AML-193 (cell line): ENCODE measurements around the gene SPEG.
"Not testable (repeated sequence)": the region's sequence is repeated elsewhere in the genome, so short reads cannot be mapped to it uniquely, and the experiment has no call there.

Experiments used
- DNase-seq, 2 experiments: peaks; one replicate each; lab custom pipeline; 2025; lab: John Stamatoyannopoulos, UW

SPEG gene

GRCh38 chr2:219404954-219405353 lies 29.7 kb upstream of the SPEG start:
- no peak for DNase-seq

GRCh38 chr2:219405451-219405850 lies 29.2 kb upstream of the SPEG start:
- DNase-seq, result no peak

DNA sequence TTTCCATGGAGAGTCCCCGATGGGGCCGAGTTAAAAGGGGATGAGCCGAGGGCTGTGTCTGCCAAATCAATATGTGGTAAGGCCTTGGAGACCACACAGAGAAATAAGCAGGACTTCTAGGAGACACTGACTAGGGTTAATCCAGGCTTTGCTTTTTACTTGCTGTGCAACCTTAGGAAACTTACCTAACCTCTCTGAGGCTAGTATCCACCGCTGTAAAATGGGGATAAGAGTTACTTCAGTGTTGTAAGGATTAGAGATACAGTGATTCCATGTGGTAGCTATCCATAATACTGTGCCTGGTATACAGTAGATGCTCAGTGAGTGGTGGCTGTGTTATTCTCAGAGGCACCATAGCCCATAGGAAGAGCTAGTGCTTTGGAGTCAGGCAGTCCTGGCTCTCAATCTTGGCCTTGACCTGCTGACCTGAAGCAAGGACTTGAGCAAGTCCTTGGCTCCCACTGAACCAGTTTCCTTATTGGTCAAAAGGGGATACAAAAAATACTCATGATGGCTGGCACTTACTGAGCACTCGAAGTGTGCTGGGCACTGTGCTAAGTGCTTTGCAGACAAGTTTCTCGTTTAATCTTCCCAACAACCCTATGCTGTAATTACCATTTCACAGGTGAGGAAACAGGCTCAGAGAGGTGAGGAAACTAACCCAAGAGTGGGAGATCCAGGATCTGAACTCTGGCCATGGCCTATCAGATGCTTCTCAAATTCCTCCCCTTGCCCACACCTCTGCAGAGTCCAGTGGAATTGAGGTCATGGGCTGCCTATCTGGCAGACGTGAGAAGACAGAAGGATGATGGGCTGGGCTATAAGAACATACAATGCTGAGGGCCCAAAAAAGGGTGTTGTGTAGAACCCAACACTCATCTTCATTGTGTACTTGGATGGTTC lies 28.4 kb upstream of the SPEG start:
- DNase-seq, result no peak

DNA sequence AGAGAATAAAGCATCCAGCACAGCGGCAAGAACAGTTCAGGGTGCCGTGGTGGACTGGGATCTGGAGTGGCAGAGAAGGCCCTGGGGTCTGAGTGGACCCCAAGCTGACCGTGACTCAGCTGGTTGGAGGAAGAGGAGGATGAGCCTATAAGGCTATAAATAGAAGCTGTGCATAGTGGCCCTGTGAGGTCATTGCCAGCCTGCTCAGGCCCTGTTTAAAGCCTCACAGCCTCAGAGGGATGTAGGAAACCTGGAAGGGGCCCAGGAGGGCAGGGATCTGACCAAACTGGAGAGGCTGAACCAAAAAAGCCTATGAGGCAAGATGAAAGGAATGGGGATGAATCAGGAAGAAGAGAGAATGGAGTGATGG lies 27.8 kb upstream of the SPEG start:
- DNase-seq, result no peak

DNA sequence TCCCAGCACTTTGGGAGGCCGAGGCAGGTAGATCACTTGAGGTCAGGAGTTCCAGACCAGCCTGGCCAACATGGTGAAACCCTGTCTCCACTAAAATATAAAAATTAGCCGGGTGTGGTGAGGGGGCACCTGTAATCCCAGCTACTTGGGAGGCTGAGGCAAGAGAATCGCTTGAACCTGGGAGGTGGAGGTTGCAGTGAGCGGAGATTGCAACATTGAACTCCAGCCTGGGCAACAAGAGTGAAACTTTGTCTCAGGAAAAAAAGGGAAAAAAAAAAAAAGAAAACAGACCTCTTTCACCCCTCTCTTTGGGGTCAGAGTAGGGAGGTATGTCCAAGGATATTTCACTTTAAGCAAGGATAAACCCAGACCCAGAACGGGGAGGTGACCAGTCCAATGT lies 27.3 kb upstream of the SPEG start:
- not testable (repeated sequence) for DNase-seq

DNA sequence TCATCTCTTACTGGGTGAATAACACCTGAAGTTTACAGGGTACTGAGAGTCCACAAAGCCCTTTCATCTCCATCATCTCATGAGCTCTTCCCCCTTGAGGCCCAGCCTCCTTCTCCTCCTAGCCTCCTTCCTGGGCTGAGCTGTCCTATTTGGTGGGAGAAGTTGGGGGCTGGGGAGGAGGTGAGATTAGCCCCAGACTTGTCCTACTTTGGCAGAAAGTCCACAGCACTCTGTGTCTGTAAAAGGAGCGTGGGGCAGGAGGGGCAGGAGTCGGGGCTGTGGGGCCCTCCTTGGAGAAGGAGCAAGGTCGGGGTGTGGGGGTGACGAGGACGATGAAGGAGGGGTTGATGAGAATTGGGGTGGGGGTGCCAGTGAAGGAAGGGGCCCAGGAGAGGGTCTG lies 26.4 kb upstream of the SPEG start:
- DNase-seq, result no peak

DNA sequence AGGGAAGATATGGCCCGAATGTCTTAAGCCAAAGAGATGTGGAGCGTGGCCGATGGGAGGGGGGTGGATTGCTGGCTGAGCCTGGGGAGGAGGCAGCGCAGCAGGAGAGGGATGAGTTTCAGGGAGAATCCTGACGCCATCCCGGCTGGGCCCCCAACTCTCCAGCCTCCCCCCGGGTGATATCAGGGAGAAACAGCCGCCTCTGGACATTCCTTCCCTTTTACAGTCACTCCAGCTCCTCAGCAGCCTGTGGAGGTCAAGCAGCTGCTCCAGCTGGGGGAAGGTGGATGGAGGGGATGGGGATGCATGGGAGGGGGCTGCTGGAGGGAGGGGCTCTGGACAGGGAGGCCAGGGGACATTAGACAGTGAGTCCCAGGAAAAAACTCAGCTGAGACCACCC lies 26.0 kb upstream of the SPEG start:
- no peak for DNase-seq

- no peak for DNase-seq
Observed at GRCh38 chr2:219409619-219410018, 25.0 kb upstream of the SPEG start.

DNA sequence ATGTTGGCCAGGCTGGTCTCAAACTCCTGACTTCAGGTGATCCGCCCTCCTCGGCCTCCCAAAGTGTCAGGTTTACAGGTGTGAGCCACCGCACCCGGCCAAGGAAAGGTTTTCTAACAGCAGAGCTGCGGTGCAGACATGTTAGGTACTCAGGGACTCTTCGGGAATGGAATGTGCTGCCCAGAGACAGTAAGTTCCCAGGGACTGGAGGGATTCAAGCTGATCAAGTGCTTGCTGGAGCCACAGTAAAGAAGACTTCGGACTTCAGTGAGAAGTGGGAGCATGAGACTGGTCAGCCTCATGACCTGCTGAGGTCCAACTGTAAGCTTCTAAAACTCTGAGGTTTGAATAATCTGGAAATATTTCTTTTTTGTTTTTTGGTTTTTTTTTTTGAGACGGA lies 24.3 kb upstream of the SPEG start:
- no peak for DNase-seq

DNA sequence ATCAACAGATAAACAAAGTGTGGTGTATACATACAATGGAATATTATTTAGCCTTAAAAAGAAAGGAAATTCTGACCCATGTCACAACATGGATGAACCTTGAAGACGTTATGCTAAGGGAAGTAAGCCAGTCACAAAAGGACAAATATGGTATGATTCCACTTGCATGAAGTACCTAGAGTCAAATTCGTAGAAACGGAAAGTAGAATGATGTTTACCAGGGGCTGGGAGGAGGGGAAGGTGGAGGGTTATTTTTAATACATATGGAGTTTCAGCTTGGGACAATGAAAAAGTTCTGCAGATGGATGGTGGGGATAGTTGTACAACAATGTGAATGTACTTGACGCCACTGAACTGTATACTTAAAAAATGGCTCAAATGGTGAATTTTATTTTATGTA lies 19.8 kb upstream of the SPEG start:
- no peak for DNase-seq

GRCh38 chr2:219415580-219416234 lies 18.9 kb upstream of the SPEG start:
- no peak for DNase-seq

DNA sequence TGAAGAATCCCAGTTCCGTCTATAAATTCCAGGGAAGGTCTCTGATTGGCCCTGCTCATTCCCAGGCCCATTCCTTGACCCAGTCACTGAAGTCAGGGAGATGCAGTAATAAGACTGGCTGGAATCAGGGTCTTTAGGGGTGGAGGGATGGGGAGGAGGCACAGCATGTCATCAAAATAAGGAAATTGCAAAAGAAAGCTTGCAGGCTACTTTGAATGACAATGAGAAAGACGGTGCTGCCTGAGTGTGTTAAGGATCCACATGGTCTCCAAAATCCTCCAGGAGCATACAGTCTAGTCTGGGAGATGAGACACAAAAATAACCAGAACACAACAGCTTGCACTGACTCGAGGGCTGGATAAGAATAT lies 18.4 kb upstream of the SPEG start:
- no peak for DNase-seq

GRCh38 chr2:219416938-219417337 lies 17.7 kb upstream of the SPEG start:
- no peak for DNase-seq

DNA sequence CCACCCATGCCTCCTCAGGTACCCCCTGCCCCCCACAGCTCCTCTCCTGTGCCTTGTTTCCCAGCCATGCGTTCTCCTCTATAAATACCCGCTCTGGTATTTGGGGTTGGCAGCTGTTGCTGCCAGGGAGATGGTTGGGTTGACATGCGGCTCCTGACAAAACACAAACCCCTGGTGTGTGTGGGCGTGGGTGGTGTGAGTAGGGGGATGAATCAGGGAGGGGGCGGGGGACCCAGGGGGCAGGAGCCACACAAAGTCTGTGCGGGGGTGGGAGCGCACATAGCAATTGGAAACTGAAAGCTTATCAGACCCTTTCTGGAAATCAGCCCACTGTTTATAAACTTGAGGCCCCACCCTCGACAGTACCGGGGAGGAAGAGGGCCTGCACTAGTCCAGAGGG lies 17.3 kb upstream of the SPEG start:
- DNase-seq, result no peak

DNA sequence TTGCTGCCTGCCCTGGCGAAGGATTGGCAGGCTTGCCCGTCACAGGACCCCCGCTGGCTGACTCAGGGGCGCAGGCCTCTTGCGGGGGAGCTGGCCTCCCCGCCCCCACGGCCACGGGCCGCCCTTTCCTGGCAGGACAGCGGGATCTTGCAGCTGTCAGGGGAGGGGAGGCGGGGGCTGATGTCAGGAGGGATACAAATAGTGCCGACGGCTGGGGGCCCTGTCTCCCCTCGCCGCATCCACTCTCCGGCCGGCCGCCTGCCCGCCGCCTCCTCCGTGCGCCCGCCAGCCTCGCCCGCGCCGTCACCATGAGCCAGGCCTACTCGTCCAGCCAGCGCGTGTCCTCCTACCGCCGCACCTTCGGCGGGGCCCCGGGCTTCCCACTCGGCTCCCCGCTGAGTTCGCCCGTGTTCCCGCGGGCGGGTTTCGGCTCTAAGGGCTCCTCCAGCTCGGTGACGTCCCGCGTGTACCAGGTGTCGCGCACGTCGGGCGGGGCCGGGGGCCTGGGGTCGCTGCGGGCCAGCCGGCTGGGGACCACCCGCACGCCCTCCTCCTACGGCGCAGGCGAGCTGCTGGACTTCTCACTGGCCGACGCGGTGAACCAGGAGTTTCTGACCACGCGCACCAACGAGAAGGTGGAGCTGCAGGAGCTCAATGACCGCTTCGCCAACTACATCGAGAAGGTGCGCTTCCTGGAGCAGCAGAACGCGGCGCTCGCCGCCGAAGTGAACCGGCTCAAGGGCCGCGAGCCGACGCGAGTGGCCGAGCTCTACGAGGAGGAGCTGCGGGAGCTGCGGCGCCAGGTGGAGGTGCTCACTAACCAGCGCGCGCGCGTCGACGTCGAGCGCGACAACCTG lies 16.3 kb upstream of the SPEG start, which contains the start of gene DES:
DES (plus strand) TSS at position 223 of the 857 bp plus-strand sequence; CDS start at position 309, 86 bp downstream.
- DNase-seq, result no peak

DNA sequence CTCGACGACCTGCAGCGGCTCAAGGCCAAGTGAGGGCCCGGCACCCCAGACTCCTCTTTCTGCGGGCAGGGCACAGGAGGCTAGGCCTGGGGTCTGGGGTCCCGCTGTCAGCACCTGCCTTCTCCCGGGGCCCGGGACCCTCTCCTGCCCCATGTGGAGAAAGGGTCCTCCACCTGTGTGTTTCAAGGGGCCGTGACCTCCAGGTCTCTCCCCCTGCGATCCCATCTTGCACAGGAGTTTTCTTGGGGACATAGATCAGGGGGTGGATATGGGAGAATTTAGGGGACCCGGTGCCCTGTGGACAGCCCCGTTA lies 15.7 kb upstream of the SPEG start:
- DNase-seq, result no peak

DNA sequence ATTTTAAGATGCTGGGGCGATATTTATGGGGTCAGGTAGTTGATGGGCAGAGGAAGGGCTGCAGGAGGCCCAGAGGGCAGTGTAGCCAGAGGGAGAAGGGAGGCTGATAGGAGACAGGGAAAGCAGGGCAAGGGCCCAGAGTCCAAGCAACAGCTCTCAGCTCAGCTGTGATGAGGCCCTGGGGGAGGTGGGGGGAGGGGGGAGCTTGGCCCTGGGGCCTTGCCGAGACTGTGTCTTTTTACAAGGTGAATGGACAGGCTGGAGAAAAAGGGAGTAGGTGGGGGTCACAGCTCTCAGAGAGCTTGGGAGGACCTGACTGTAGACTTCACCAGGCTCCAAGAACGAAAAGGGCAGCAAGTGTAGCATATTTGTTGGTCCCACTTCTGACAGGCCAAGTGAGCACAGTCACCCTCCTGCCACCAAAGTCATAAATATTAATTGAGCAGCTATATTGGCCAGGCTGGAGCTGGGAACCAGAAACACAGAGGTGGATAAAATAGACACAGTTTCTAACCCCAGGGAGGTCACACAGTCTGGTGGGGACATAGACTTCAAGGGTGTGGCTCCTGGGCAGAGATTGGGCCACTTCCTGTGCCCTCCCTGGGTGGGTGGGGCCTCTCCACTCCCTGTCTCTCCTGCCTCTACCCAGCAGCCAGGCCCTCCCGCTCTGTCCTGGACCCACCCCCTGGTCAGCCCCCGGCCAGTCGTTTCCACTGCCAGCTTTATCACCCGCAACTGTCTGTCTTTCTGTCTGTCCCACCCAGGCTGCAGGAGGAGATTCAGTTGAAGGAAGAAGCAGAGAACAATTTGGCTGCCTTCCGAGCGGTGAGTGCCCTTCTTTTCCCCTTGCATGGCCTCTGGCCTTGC lies 15.1 kb upstream of the SPEG start:
- DNase-seq, result no peak

- DNase-seq, result no peak
Observed at GRCh38 chr2:219420687-219421086, 14.0 kb upstream of the SPEG start.

DNA sequence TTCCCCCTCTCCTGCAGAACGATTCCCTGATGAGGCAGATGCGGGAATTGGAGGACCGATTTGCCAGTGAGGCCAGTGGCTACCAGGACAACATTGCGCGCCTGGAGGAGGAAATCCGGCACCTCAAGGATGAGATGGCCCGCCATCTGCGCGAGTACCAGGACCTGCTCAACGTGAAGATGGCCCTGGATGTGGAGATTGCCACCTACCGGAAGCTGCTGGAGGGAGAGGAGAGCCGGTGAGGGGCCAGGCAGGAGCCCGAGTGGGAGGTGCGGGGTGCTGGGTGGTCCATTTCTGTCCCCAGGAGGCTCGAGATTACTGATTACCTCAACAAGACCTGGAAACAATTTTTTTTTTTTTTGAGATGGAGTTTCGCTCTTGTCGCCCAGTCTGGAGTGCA lies 13.3 kb upstream of the SPEG start:
- no peak for DNase-seq

DNA sequence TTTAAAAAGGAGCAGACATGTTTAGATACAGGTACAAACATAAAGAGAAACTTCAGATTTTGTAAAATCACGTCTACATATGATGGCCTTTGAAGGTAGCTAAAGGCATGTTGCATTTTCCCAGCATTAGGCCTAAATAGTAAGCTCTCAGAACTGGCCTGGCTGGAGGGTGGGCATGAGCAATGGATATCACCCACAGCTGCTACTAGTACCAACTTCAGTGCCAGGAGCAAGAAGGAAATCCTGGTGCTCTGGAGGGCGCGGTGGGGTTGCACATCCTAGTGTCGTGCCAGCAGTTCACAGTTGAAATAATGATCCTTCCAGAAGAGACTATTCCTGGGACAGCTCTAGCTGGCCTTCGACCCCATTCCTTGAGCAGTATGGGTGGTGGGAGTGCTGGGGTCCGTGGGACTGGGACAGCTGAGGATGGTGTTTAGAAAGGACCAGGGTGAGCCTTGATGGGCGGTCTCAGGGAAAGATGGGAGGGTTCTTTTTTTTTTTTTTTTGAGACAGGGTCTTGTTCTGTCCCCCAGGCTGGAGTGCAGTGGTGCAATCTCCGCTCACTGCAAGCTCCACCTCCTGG lies 11.6 kb upstream of the SPEG start:
- no peak for DNase-seq

GRCh38 chr2:219423652-219424377 lies 10.8 kb upstream of the SPEG start:
- DNase-seq, result no peak
